AG04450 (cell line): ENCODE results near the gene MAPKAPK3. TPM values are rescaled to one million over a fixed set of nuclear protein-coding genes. Genes with fewer than 3 reads are reported as not detected.
A peak's percentile ranks its signal among the peaks of the same experiment; 100 is the strongest.
"Not testable (repeated sequence)": the region's sequence is repeated elsewhere in the genome, so short reads cannot be mapped to it uniquely, and the experiment has no call there.

Experiments used
- CTCF ChIA-PET: fragments of 300-600, 350-600 bp; formaldehyde crosslinking; extraction: SDS; loops from one replicate; lab custom pipeline; 2022; ENCODE audit warnings: antibody characterized with exemption, inconsistent platforms; lab: Charles Lee
- POLR2A ChIA-PET: fragments of 350-600 bp; formaldehyde crosslinking; extraction: SDS; loops from one replicate; lab custom pipeline; 2021; ENCODE audit warnings: antibody characterized with exemption, inconsistent platforms; lab: Yijun Ruan, JAX
- DNase-seq: peaks from one replicate; pipeline ENCODE4 v3.0.0-alpha.2; 2011; ENCODE audit warnings: low read depth, low spot score
- H3K27ac ChIP-seq: one replicate; pipeline ENCODE4 v1.5.1; 2012; ENCODE audit warnings: low read depth, low read length, control low read depth
- H3K27me3 ChIP-seq: one replicate; pipeline ENCODE4 v1.6.0; 2012; ENCODE audit warnings: low read length; ENCODE audit not compliant: control insufficient read depth, insufficient read depth
- H3K4me3 ChIP-seq: 2 replicates; pipeline ENCODE4 v1.5.1; 2011; ENCODE audit warnings: mild to moderate bottlenecking, low read depth, low read length, control low read depth
- H3K9me3 ChIP-seq: 2 replicates; pipeline ENCODE4 v1.5.1; 2012; ENCODE audit warnings: low read length; ENCODE audit not compliant: control insufficient read depth, insufficient read depth
- CTCF ChIP-seq: IDR thresholded peaks from 2 replicates; pipeline ENCODE4 v1.5.1; 2011; ENCODE audit warnings: low read depth, low read length, control low read depth, inconsistent platforms
- polyA plus RNA-seq: library from polyadenylated mRNA; depleted of rRNA; stranded (reverse); fragments of >200 nt; gene quantifications from 2 replicates; pipeline ENCODE4 v1.2.3, GENCODE V29; 2011

The MAPKAPK3 gene
- polyA plus RNA-seq, 1 experiment, result 35.7 TPM

GRCh38 chr3:50662408-50662807 lies 45.5 kb downstream of the MAPKAPK3 start:
- ChIA-PET CTCF (interaction anchor here (0.6 to 0.9 kb wide), 2 partner anchors 18 to 90 kb away, joined by 3 read pairs; no protein-coding TSS in a partner anchor), POLR2A (interaction anchor here (0.6 kb wide), 1 partner anchor 718 kb away, joined by 3 read pairs; no protein-coding TSS in a partner anchor)

GRCh38 chr3:50665081-50665840 lies 48.3 kb downstream of the MAPKAPK3 start:
- no peak for DNase-seq
- no peak overlapping the region for H3K27ac ChIP-seq
- POLR2A ChIA-PET, result no interaction called here
- no peak overlapping the region for H3K4me3 ChIP-seq
- no peaks in the 10 kb centered on the region for H3K9me3 ChIP-seq
- peaks cover 9% of the 10 kb centered on the region for H3K27me3 ChIP-seq
- CTCF ChIA-PET, result no interaction called here
- TF ChIP-seq CTCF, result no peak

More at GRCh38 chr3:50662408-50662807, 45.5 kb downstream of the MAPKAPK3 start:
- no peaks in the 10 kb centered on the region for H3K9me3 ChIP-seq
- H3K27ac ChIP-seq, result no peak overlapping the region
- no peak for DNase-seq
- no peak overlapping the region for H3K4me3 ChIP-seq
- TF ChIP-seq CTCF, result no peak
- H3K27me3 ChIP-seq, result peaks cover 13% of the 10 kb centered on the region

- H3K4me3 ChIP-seq, H3K9me3 ChIP-seq, DNase-seq, POLR2A ChIA-PET, H3K27ac ChIP-seq, CTCF ChIA-PET: not testable (repeated sequence)
- peaks cover 12% of the 10 kb centered on the region for H3K27me3 ChIP-seq
Observed at GRCh38 chr3:50665841-50666115, 48.8 kb downstream of the MAPKAPK3 start.

GRCh38 chr3:50666837-50667236 lies 49.9 kb downstream of the MAPKAPK3 start:
- CTCF ChIA-PET, result interaction anchor here (1.4 kb wide), 1 partner anchor 56 kb away, joined by 5 read pairs; no protein-coding TSS in a partner anchor
- DNase-seq, result no peak

GRCh38 chr3:50671331-50671730 lies 54.4 kb downstream of the MAPKAPK3 start:
- TF ChIP-seq CTCF, result no peak
- POLR2A ChIA-PET, result no interaction called here
- Histone ChIP-seq H3K27ac (no peak overlapping the region), H3K27me3 (peaks cover 52% of the 10 kb centered on the region), H3K9me3 (peaks cover 6% of the 10 kb centered on the region; the same call in 1 of the 2 replicates), H3K4me3 (no peak overlapping the region)
- CTCF ChIA-PET, result interaction anchor here (1.2 to 1.3 kb wide), 2 partner anchors 55 to 718 kb away, joined by 3 read pairs; no protein-coding TSS in a partner anchor
- peak; percentile 20 for DNase-seq

More at GRCh38 chr3:50666837-50667236, 49.9 kb downstream of the MAPKAPK3 start:
- TF ChIP-seq CTCF, result no peak
- H3K27ac ChIP-seq, result no peak overlapping the region
- POLR2A ChIA-PET, result no interaction called here
- no peak overlapping the region for H3K4me3 ChIP-seq
- no peaks in the 10 kb centered on the region for H3K9me3 ChIP-seq
- peaks cover 15% of the 10 kb centered on the region for H3K27me3 ChIP-seq
